OCI-LY3 (cell line): Measurements from ENCODE around the gene CSRNP3.

ENCODE experiments used
- H2AFZ ChIP-seq: fragments of 200-600, 300-600 bp; shearing (Covaris generic); 2 replicates; pipeline ENCODE4 v1.6.0; 2014; ENCODE audit warnings: antibody characterized with exemption, low read depth, low read length
- H3K27ac ChIP-seq: fragments of 200-600, 300-600 bp; sonication (generic); 2 replicates; pipeline ENCODE4 v1.5.1; 2014; ENCODE audit warnings: mild to moderate bottlenecking, low read length, moderate library complexity, mixed read lengths
- H3K27me3 ChIP-seq: fragments of 200-600, 300-600 bp; sonication (generic); 2 replicates; pipeline ENCODE4 v1.6.1; 2014; ENCODE audit warnings: low read depth, low read length, mixed read lengths
- H3K36me3 ChIP-seq: fragments of 200-600, 300-600 bp; sonication (generic); replicated peaks from 2 replicates; pipeline ENCODE3; 2014; ENCODE audit warnings: low read depth, low read length, mixed read lengths
- H3K4me1 ChIP-seq: fragments of 300-600, 200-600 bp; sonication (generic); 2 replicates; pipeline ENCODE4 v1.6.1; 2014; ENCODE audit warnings: low read length, mixed read lengths
- H3K4me2 ChIP-seq: fragments of 200-600, 300-600 bp; sonication (generic); 2 replicates; pipeline ENCODE4 v1.6.1; 2014; ENCODE audit warnings: low read length, mixed read lengths
- H3K4me3 ChIP-seq: fragments of 300-600, 200-600 bp; sonication (generic); 2 replicates; pipeline ENCODE4 v1.5.1; 2014; ENCODE audit warnings: antibody characterized with exemption, mild to moderate bottlenecking, low read length, moderate library complexity
- H3K79me2 ChIP-seq: fragments of 300-600, 200-600 bp; shearing (Covaris generic); 2 replicates; pipeline ENCODE4 v1.6.1; 2014; ENCODE audit warnings: mild to moderate bottlenecking, low read length, mixed read lengths
- H3K9ac ChIP-seq: fragments of 300-600, 200-600 bp; shearing (Covaris generic); 2 replicates; pipeline ENCODE4 v1.6.0; 2014; ENCODE audit warnings: mild to moderate bottlenecking, low read length, moderate library complexity
- H3K9me3 ChIP-seq: fragments of 200-600, 300-600 bp; shearing (Covaris generic); 2 replicates; pipeline ENCODE4 v1.6.1; 2014; ENCODE audit warnings: low read length, mixed read lengths; ENCODE audit not compliant: insufficient read depth
- H4K20me1 ChIP-seq: fragments of 200-600, 300-600 bp; sonication (generic); 2 replicates; pipeline ENCODE4 v1.6.1; 2016; ENCODE audit warnings: low read length, mixed read lengths; ENCODE audit not compliant: insufficient read depth
- CTCF ChIP-seq: fragments of 200-600, 300-600 bp; sonication (generic); IDR thresholded peaks from 2 replicates; pipeline ENCODE4 v1.5.1; 2014; ENCODE audit warnings: antibody characterized with exemption, low read length, low read depth
- EZH2phosphoT487 ChIP-seq: fragments of 200-600 bp; shearing (Covaris generic); IDR thresholded peaks from 2 replicates; pipeline ENCODE4 v1.6.1; 2018; ENCODE audit warnings: antibody characterized with exemption, mixed run types, low read depth

CSRNP3 gene

GRCh38 chr2:165609672-165610071 is 140.2 kb downstream of the CSRNP3 start:
- H3K9ac ChIP-seq, result no peak overlapping the region
- TF ChIP-seq EZH2phosphoT487 (no peak), CTCF (no peak)
- H2AFZ ChIP-seq, result no peak overlapping the region
- no peak overlapping the region for H3K27ac ChIP-seq
- no peaks in the 10 kb centered on the region for H4K20me1 ChIP-seq
- no peaks in the 10 kb centered on the region for H3K36me3 ChIP-seq
- no peak overlapping the region for H3K4me2 ChIP-seq
- H3K4me1 ChIP-seq, result no peaks in the 10 kb centered on the region
- no peaks in the 10 kb centered on the region for H3K9me3 ChIP-seq
- no peaks in the 10 kb centered on the region for H3K79me2 ChIP-seq
- no peaks in the 10 kb centered on the region for H3K27me3 ChIP-seq
- H3K4me3 ChIP-seq, result no peak overlapping the region

GRCh38 chr2:165610591-165611029 is 141.1 kb downstream of the CSRNP3 start:
- Histone ChIP-seq H3K4me3 (no peak overlapping the region), H2AFZ (0 out of 2 replicates have a peak overlapping the region, but pooled peaks have one; percentile 4), H3K4me2 (no peak overlapping the region), H3K79me2 (no peaks in the 10 kb centered on the region), H3K9ac (no peak overlapping the region), H3K27me3 (no peaks in the 10 kb centered on the region), H4K20me1 (no peaks in the 10 kb centered on the region), H3K36me3 (no peaks in the 10 kb centered on the region), H3K27ac (no peak overlapping the region), H3K4me1 (no peaks in the 10 kb centered on the region), H3K9me3 (no peaks in the 10 kb centered on the region)
- TF ChIP-seq EZH2phosphoT487 (no peak), CTCF (no peak)

DNA sequence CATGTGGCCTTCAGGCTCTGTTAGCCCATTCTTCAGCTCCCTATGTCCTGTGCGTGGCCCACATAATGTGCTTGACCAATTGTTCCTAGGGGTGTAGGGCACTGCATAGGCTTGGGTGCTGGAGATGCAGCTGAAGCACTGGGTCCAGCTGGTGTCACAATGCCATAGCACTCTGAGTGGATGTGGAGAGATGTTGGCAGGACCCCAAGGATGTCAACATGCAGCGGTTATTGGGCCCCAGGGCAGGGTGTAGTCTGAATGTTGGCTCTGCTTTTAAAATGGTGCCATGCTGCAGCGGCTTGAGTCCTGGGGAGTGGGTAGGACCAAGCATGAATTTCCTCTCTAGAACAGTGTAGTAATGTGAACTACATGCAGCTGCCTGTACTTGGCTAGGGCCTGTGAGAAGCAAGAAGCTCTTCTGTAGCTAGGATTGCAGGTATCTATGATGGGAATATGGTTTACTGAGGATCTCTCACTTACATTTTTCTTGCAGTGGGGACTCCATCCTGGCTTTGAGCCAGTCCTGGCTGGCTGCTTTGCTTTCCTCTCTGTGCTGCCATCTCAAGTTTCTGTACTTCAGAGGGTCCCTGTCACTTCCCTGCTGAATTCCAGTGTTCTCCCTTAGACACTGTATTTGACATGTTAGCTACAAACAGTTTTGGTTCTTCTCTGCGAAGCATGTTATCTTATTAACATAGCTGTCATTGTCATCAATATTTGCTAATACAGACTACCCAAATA is 148.4 kb downstream of the CSRNP3 start:
- no peak overlapping the region for H3K27ac ChIP-seq
- H3K36me3 ChIP-seq, result no peaks in the 10 kb centered on the region
- no peaks in the 10 kb centered on the region for H3K9me3 ChIP-seq
- no peak for TF ChIP-seq CTCF
- no peak for TF ChIP-seq EZH2phosphoT487
- H3K4me1 ChIP-seq, result no peaks in the 10 kb centered on the region
- H3K9ac ChIP-seq, result no peak overlapping the region
- no peak overlapping the region for H3K4me3 ChIP-seq
- H3K4me2 ChIP-seq, result no peak overlapping the region
- no peak overlapping the region for H2AFZ ChIP-seq
- no peaks in the 10 kb centered on the region for H4K20me1 ChIP-seq
- H3K27me3 ChIP-seq, result no peaks in the 10 kb centered on the region
- no peaks in the 10 kb centered on the region for H3K79me2 ChIP-seq

DNA sequence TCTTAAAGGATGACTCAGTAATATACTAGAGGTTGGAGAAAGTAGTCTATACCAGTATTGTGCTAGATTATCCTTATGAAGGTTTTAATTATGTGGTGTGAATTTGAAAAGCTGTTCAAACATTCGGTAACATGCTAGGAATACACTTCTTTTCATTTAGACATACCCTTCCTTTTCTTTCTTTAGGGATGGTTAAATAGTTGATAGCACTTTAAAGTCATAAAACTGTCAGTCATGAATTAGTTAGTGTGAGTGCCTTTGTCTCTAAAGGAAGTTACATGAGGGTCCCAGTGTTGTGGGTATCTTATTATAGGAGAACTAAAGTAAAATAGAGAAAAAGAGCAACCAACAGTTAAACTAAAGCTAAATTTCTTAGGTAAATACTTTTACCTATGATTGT is 149.3 kb downstream of the CSRNP3 start:
- no peak overlapping the region for H3K27ac ChIP-seq
- H3K4me2 ChIP-seq, result no peak overlapping the region
- no peak overlapping the region for H2AFZ ChIP-seq
- no peaks in the 10 kb centered on the region for H3K36me3 ChIP-seq
- H3K79me2 ChIP-seq, result no peaks in the 10 kb centered on the region
- H3K4me1 ChIP-seq, result no peaks in the 10 kb centered on the region
- no peaks in the 10 kb centered on the region for H3K27me3 ChIP-seq
- no peak overlapping the region for H3K9ac ChIP-seq
- no peak for TF ChIP-seq CTCF
- no peak for TF ChIP-seq EZH2phosphoT487
- no peaks in the 10 kb centered on the region for H3K9me3 ChIP-seq
- no peaks in the 10 kb centered on the region for H4K20me1 ChIP-seq
- no peak overlapping the region for H3K4me3 ChIP-seq
